ENCODE data around the gene COX19. TPM values are rescaled to one million over a fixed set of nuclear protein-coding genes. Genes with fewer than 3 reads are reported as not detected.
"Not testable (repeated sequence)": the region's sequence is repeated elsewhere in the genome, so short reads cannot be mapped to it uniquely, and the experiment has no call there.

COX19 gene
- total RNA-seq, 1 experiment from 2014 or later = 18.8 TPM

- no peaks in the 10 kb centered on the region for H3K9me3 ChIP-seq (ENCODE audit: low read depth, low read length, poor library complexity, severe bottlenecking)
- intact Hi-C loops (cut with micrococcal nuclease; ENCODE audit: unreplicated experiment) = no loop called here
- CTCF ChIA-PET = interaction anchor here (0.5 kb wide), 1 partner anchor 159 kb away, joined by 4 read pairs; no protein-coding TSS in a partner anchor
- H3K4me1 ChIP-seq (ENCODE audit: insufficient read depth, low read length, poor library complexity, severe bottlenecking) = no peaks in the 10 kb centered on the region
- no peaks in the 10 kb centered on the region for H3K36me3 ChIP-seq (ENCODE audit: insufficient read depth, low read length, poor library complexity, severe bottlenecking)
- no TSS peak for BruUV-seq (replicated peaks)
- TF ChIP-seq EZH2 (IDR thresholded peaks at IDR 0.05; ENCODE audit: borderline replicate concordance, low read depth, low read length, poor library complexity, severe bottlenecking) (no peak), CTCF (conservative IDR thresholded peaks at IDR 0.05; ENCODE audit: low read depth, low read length) (no peak)
- POLR2A ChIA-PET (ENCODE audit: low non-redundant PET) = no interaction called here
- peaks cover 11% of the 10 kb centered on the region for H3K27me3 ChIP-seq (replicated peaks; ENCODE audit: insufficient read depth, low read depth, low read length, poor library complexity)
- H3K4me3 ChIP-seq (ENCODE audit: low read depth, low read length, poor library complexity, severe bottlenecking) = no peak overlapping the region
- no peak for DNase-seq (ENCODE audit: low spot score)
- no peak overlapping the region for H3K27ac ChIP-seq (ENCODE audit: low read depth, low read length, poor library complexity, severe bottlenecking)
Measured at GRCh38 chr7:945147-945555, 30.2 kb downstream of the COX19 start.

GRCh38 chr7:944744-945143, 30.6 kb downstream of the COX19 start:
- no peak overlapping the region for H3K4me3 ChIP-seq (ENCODE audit: low read depth, low read length, poor library complexity, severe bottlenecking)
- H3K9me3 ChIP-seq (ENCODE audit: low read depth, low read length, poor library complexity, severe bottlenecking) = no peaks in the 10 kb centered on the region
- ChIA-PET CTCF (no interaction called here), POLR2A (ENCODE audit: low non-redundant PET) (no interaction called here)
- no peak for DNase-seq (ENCODE audit: low spot score)
- intact Hi-C loops (cut with micrococcal nuclease; ENCODE audit: unreplicated experiment) = no loop called here
- H3K27ac ChIP-seq (ENCODE audit: low read depth, low read length, poor library complexity, severe bottlenecking) = no peak overlapping the region
- BruUV-seq (replicated peaks) = no TSS peak
- H3K27me3 ChIP-seq (replicated peaks; ENCODE audit: insufficient read depth, low read depth, low read length, poor library complexity) = peaks cover 11% of the 10 kb centered on the region
- no peaks in the 10 kb centered on the region for H3K36me3 ChIP-seq (ENCODE audit: insufficient read depth, low read length, poor library complexity, severe bottlenecking)
- H3K4me1 ChIP-seq (ENCODE audit: insufficient read depth, low read length, poor library complexity, severe bottlenecking) = no peaks in the 10 kb centered on the region
- TF ChIP-seq CTCF (conservative IDR thresholded peaks at IDR 0.05; ENCODE audit: low read depth, low read length) (no peak), EZH2 (IDR thresholded peaks at IDR 0.05; ENCODE audit: borderline replicate concordance, low read depth, low read length, poor library complexity, severe bottlenecking) (no peak)

- intact Hi-C loops (cut with micrococcal nuclease; ENCODE audit: unreplicated experiment); H3K4me3 ChIP-seq (ENCODE audit: low read depth, low read length, poor library complexity, severe bottlenecking); H3K36me3 ChIP-seq (ENCODE audit: insufficient read depth, low read length, poor library complexity, severe bottlenecking); BruUV-seq (replicated peaks); DNase-seq (ENCODE audit: low spot score); POLR2A ChIA-PET (ENCODE audit: low non-redundant PET); H3K27ac ChIP-seq (ENCODE audit: low read depth, low read length, poor library complexity, severe bottlenecking); H3K9me3 ChIP-seq (ENCODE audit: low read depth, low read length, poor library complexity, severe bottlenecking); H3K4me1 ChIP-seq (ENCODE audit: insufficient read depth, low read length, poor library complexity, severe bottlenecking): not testable (repeated sequence)
- peaks cover 11% of the 10 kb centered on the region for H3K27me3 ChIP-seq (replicated peaks; ENCODE audit: insufficient read depth, low read depth, low read length, poor library complexity)
- CTCF ChIA-PET = interaction anchor here (0.7 kb wide), 1 partner anchor 122 kb away, joined by 4 read pairs; no protein-coding TSS in a partner anchor
Measured at GRCh38 chr7:943793-944192, 31.6 kb downstream of the COX19 start.

- ChIA-PET POLR2A (ENCODE audit: low non-redundant PET) (no interaction called here), CTCF (no interaction called here)
- H3K27me3 ChIP-seq (replicated peaks; ENCODE audit: insufficient read depth, low read depth, low read length, poor library complexity) = peaks cover 11% of the 10 kb centered on the region
- BruUV-seq (replicated peaks) = no TSS peak
- TF ChIP-seq EZH2 (IDR thresholded peaks at IDR 0.05; ENCODE audit: borderline replicate concordance, low read depth, low read length, poor library complexity, severe bottlenecking) = no peak
- no peak for TF ChIP-seq CTCF (conservative IDR thresholded peaks at IDR 0.05; ENCODE audit: low read depth, low read length)
- H3K4me3 ChIP-seq (ENCODE audit: low read depth, low read length, poor library complexity, severe bottlenecking) = no peak overlapping the region
- intact Hi-C loops (cut with micrococcal nuclease; ENCODE audit: unreplicated experiment) = no loop called here
- no peaks in the 10 kb centered on the region for H3K4me1 ChIP-seq (ENCODE audit: insufficient read depth, low read length, poor library complexity, severe bottlenecking)
- H3K9me3 ChIP-seq (ENCODE audit: low read depth, low read length, poor library complexity, severe bottlenecking) = no peaks in the 10 kb centered on the region
- no peak overlapping the region for H3K27ac ChIP-seq (ENCODE audit: low read depth, low read length, poor library complexity, severe bottlenecking)
- no peak for DNase-seq (ENCODE audit: low spot score)
- no peaks in the 10 kb centered on the region for H3K36me3 ChIP-seq (ENCODE audit: insufficient read depth, low read length, poor library complexity, severe bottlenecking)
Measured at GRCh38 chr7:940599-941408, 34.5 kb downstream of the COX19 start.

Measured in A673 (cell line).